ENCODE data around the gene MCTP2.

The MCTP2 gene

GRCh38 chr15:94265982-94266381 is 34.6 kb downstream of the MCTP2 start:
- DNase-seq: no peak

GRCh38 chr15:94266789-94267188 is 35.4 kb downstream of the MCTP2 start:
- no peak for DNase-seq

GRCh38 chr15:94269954-94270353 is 38.6 kb downstream of the MCTP2 start:
- DNase-seq: no peak

GRCh38 chr15:94270570-94270969 is 39.2 kb downstream of the MCTP2 start:
- DNase-seq: no peak

- DNase-seq: no peak
Measured at GRCh38 chr15:94272251-94272898, 41.0 kb downstream of the MCTP2 start.

GRCh38 chr15:94273826-94274225 is 42.5 kb downstream of the MCTP2 start:
- DNase-seq: no peak

- no peak for DNase-seq
Measured at GRCh38 chr15:94274745-94275144, 43.4 kb downstream of the MCTP2 start.

- DNase-seq: no peak
Measured at GRCh38 chr15:94277485-94277884, 46.1 kb downstream of the MCTP2 start.

- DNase-seq: no peak
Measured at GRCh38 chr15:94279736-94280135, 48.4 kb downstream of the MCTP2 start.

- no peak for DNase-seq
Measured at GRCh38 chr15:94280301-94280700, 48.9 kb downstream of the MCTP2 start.

- no peak for DNase-seq
Measured at GRCh38 chr15:94282269-94283250, 51.2 kb downstream of the MCTP2 start.

- DNase-seq: no peak
Measured at GRCh38 chr15:94286583-94286982, 55.2 kb downstream of the MCTP2 start.

- no peak for DNase-seq
Measured at GRCh38 chr15:94287794-94288246, 56.5 kb downstream of the MCTP2 start.

- DNase-seq: no peak
Measured at GRCh38 chr15:94290730-94291129, 59.4 kb downstream of the MCTP2 start.

GRCh38 chr15:94293411-94294402 is 62.3 kb downstream of the MCTP2 start:
- no peak for DNase-seq

GRCh38 chr15:94294556-94294955 is 63.2 kb downstream of the MCTP2 start:
- DNase-seq: no peak

GRCh38 chr15:94295275-94295674 is 63.9 kb downstream of the MCTP2 start:
- no peak for DNase-seq

GRCh38 chr15:94296717-94297116 is 65.4 kb downstream of the MCTP2 start:
- no peak for DNase-seq

GRCh38 chr15:94297558-94297957 is 66.2 kb downstream of the MCTP2 start:
- no peak for DNase-seq

GRCh38 chr15:94298364-94298763 is 67.0 kb downstream of the MCTP2 start:
- no peak for DNase-seq

GRCh38 chr15:94300612-94301011 is 69.3 kb downstream of the MCTP2 start:
- no peak for DNase-seq

- no peak for DNase-seq
Measured at GRCh38 chr15:94305133-94305532, 73.8 kb downstream of the MCTP2 start.
